Stimulated activated CD4-positive, alpha-beta T cell treated with anti-CD3 and anti-CD28 coated beads, Interleukin-12 subunit alpha, Interleukin-12 subunit beta, amount 100 ng/mL, for 48 hours (primary cell): ENCODE results near the gene GPR34.
"Not testable (repeated sequence)": the region's sequence is repeated elsewhere in the genome, so short reads cannot be mapped to it uniquely, and the experiment has no call there.

ENCODE experiments used
- DNase-seq, 3 donors: peaks; one replicate each; pipeline ENCODE4 v3.0.0-alpha.2; 2020; ENCODE audit warnings: low read depth in 2 of 3, low spot score in 1 of 3

GPR34 gene

GRCh38 chrX:41693024-41693423 lies 4.3 kb downstream of the GPR34 start:
- no peak for DNase-seq

GRCh38 chrX:41695426-41695825 lies 6.7 kb downstream of the GPR34 start:
- DNase-seq, result no peak

GRCh38 chrX:41703574-41704029 lies 14.8 kb downstream of the GPR34 start:
- DNase-seq, result no peak

GRCh38 chrX:41705042-41705441 lies 16.3 kb downstream of the GPR34 start:
- DNase-seq, result no peak

- DNase-seq, result no peak
Measured at GRCh38 chrX:41705680-41706374, 17.1 kb downstream of the GPR34 start.

GRCh38 chrX:41707218-41707617 lies 18.4 kb downstream of the GPR34 start:
- no peak for DNase-seq

- DNase-seq, result no peak
Measured at GRCh38 chrX:41708486-41708885, 19.7 kb downstream of the GPR34 start.

GRCh38 chrX:41711021-41711667 lies 22.4 kb downstream of the GPR34 start:
- DNase-seq, result no peak

GRCh38 chrX:41716222-41716621 lies 27.4 kb downstream of the GPR34 start:
- no peak for DNase-seq

- no peak for DNase-seq
Measured at GRCh38 chrX:41716767-41717473, 28.1 kb downstream of the GPR34 start.

- DNase-seq, result no peak
Measured at GRCh38 chrX:41718481-41719235, 29.9 kb downstream of the GPR34 start.

GRCh38 chrX:41719610-41720009 lies 30.8 kb downstream of the GPR34 start:
- DNase-seq, result not testable (repeated sequence)

GRCh38 chrX:41720125-41720779 lies 31.5 kb downstream of the GPR34 start:
- peak in 1 of 3 donors; percentile 26 for DNase-seq

GRCh38 chrX:41721590-41721989 lies 32.8 kb downstream of the GPR34 start:
- no peak for DNase-seq

- DNase-seq, result no peak
Measured at GRCh38 chrX:41722214-41722613, 33.4 kb downstream of the GPR34 start.

- DNase-seq, result no peak
Measured at GRCh38 chrX:41722816-41723618, 34.2 kb downstream of the GPR34 start.

- DNase-seq, result no peak
Measured at GRCh38 chrX:41723826-41724225, 35.1 kb downstream of the GPR34 start, which contains the start of gene GPR82. TSS of gene GPR82 (plus strand) at chrX:41724181. CDS start at chrX:41727027, 2,846 bp downstream.

- DNase-seq, result no peak
Measured at GRCh38 chrX:41728125-41728524, 39.4 kb downstream of the GPR34 start.

GRCh38 chrX:41730081-41730480 lies 41.3 kb downstream of the GPR34 start:
- no peak for DNase-seq

- no peak for DNase-seq
Measured at GRCh38 chrX:41732260-41732659, 43.5 kb downstream of the GPR34 start.
